SK-N-MC (cell line): ENCODE measurements around the gene LTB4R.

ENCODE experiments used
- EZH2 ChIP-seq: fragments of 200-600 bp; sonication (generic); IDR thresholded peaks from one replicate; pipeline ENCODE4 v1.6.1; 2017; ENCODE audit warnings: antibody characterized with exemption
- POLR2AphosphoS5 ChIP-seq: IDR thresholded peaks from 2 replicates; pipeline ENCODE4 v1.6.1; 2012; ENCODE audit warnings: mild to moderate bottlenecking, low read depth, low read length, borderline replicate concordance

GRCh38 chr14:24293525-24293924 lies 17.8 kb upstream of the LTB4R start:
- TF ChIP-seq POLR2AphosphoS5, result no peak
- no peak for TF ChIP-seq EZH2
